Neural progenitor cell (in vitro differentiated cells): ENCODE measurements around the gene LRRTM4. TPM values are rescaled to one million over a fixed set of nuclear protein-coding genes. Genes with fewer than 3 reads are reported as not detected.
A peak's percentile ranks its signal among the peaks of the same experiment; 100 is the strongest.
"Not testable (repeated sequence)": the region's sequence is repeated elsewhere in the genome, so short reads cannot be mapped to it uniquely, and the experiment has no call there.

Source experiments
- DNase-seq: peaks from one replicate; pipeline ENCODE4 v3.0.0-alpha.2; 2016; ENCODE audit warnings: low spot score
- H2AFZ ChIP-seq: fragments of 200-600 bp; sonication (generic); replicated peaks from 2 replicates; pipeline ENCODE4 v1.6.1; 2016; ENCODE audit warnings: antibody characterized with exemption
- H3F3A ChIP-seq: fragments of 200-600 bp; sonication (generic); 2 replicates; pipeline ENCODE4 v1.6.1; 2016; ENCODE audit warnings: antibody characterized with exemption, low read depth
- H3K27ac ChIP-seq: fragments of 200-600 bp; sonication (generic); 2 replicates; pipeline ENCODE4 v1.5.1; 2016; ENCODE audit warnings: mild to moderate bottlenecking
- H3K27me3 ChIP-seq: fragments of 200-600 bp; sonication (generic); 2 replicates; pipeline ENCODE4 v1.6.1; 2016; ENCODE audit warnings: mild to moderate bottlenecking, moderate library complexity
- H3K36me3 ChIP-seq: fragments of 200-600 bp; sonication (generic); 2 replicates; pipeline ENCODE4 v1.5.1; 2016
- H3K4me1 ChIP-seq: fragments of 200-600 bp; sonication (generic); 2 replicates; pipeline ENCODE4 v1.6.1; 2016; ENCODE audit warnings: mixed run types
- H3K4me2 ChIP-seq: fragments of 200-600 bp; sonication (generic); 2 replicates; pipeline ENCODE4 v1.6.1; 2016
- H3K4me3 ChIP-seq: fragments of 200-600 bp; sonication (generic); 2 replicates; pipeline ENCODE4 v1.5.1; 2016
- H3K79me2 ChIP-seq: fragments of 200-600 bp; sonication (generic); 2 replicates; pipeline ENCODE4 v1.6.1; 2016; ENCODE audit warnings: low read depth
- H3K9ac ChIP-seq: fragments of 200-600 bp; sonication (generic); 2 replicates; pipeline ENCODE4 v1.6.1; 2016
- H3K9me3 ChIP-seq: fragments of 200-600 bp; sonication (generic); 2 replicates; pipeline ENCODE4 v1.5.1; 2016; ENCODE audit warnings: low read depth
- H4K20me1 ChIP-seq: fragments of 200-600 bp; sonication (generic); 2 replicates; pipeline ENCODE4 v1.6.1; 2016; ENCODE audit warnings: low read depth
- H3K27ac Mint-ChIP-seq: 3 replicates; pipeline ENCODE4 v1.8.0; 2021; ENCODE audit warnings: mixed read lengths
- H3K27me3 Mint-ChIP-seq: 2 replicates; pipeline ENCODE4 v1.8.0; 2022; ENCODE audit warnings: low read depth, mild to moderate bottlenecking, inconsistent platforms, moderate library complexity, mixed read lengths; ENCODE audit not compliant: insufficient read depth
- H3K36me3 Mint-ChIP-seq: 3 replicates; pipeline ENCODE4 v1.8.0; 2021; ENCODE audit warnings: mixed read lengths
- H3K4me1 Mint-ChIP-seq: 3 replicates; pipeline ENCODE4 v1.8.0; 2021; ENCODE audit warnings: mixed read lengths
- H3K4me3 Mint-ChIP-seq: 3 replicates; pipeline ENCODE4 v1.8.0; 2021; ENCODE audit warnings: mild to moderate bottlenecking, moderate library complexity, mixed read lengths
- H3K9me3 Mint-ChIP-seq: 3 replicates; pipeline ENCODE4 v1.8.0; 2020; ENCODE audit warnings: mixed read lengths
- EZH2 ChIP-seq: fragments of 200-600 bp; sonication (generic); IDR thresholded peaks from 2 replicates; pipeline ENCODE4 v1.6.1; 2017; ENCODE audit warnings: antibody characterized with exemption, mild to moderate bottlenecking, moderate library complexity
- EZH2phosphoT487 ChIP-seq: fragments of 200-600 bp; sonication (generic); IDR thresholded peaks from 2 replicates; pipeline ENCODE4 v1.6.1; 2017; ENCODE audit warnings: antibody characterized with exemption
- total RNA-seq: library from RNA; depleted of rRNA; stranded (reverse); fragments of >200 nt; gene quantifications from 2 replicates; pipeline ENCODE4 v1.2.3, GENCODE V29; 2015; ENCODE audit warnings: low replicate concordance
- TF ChIP-seq, protein P1 (sequence below): fragments of 200-600 bp; sonication (generic); IDR thresholded peaks from 2 replicates; pipeline ENCODE4 v1.5.1; 2017; ENCODE audit warnings: antibody characterized with exemption, mild to moderate bottlenecking

The LRRTM4 gene
- total RNA-seq, 1 donor from 2014 or later: 20.4 TPM

DNA sequence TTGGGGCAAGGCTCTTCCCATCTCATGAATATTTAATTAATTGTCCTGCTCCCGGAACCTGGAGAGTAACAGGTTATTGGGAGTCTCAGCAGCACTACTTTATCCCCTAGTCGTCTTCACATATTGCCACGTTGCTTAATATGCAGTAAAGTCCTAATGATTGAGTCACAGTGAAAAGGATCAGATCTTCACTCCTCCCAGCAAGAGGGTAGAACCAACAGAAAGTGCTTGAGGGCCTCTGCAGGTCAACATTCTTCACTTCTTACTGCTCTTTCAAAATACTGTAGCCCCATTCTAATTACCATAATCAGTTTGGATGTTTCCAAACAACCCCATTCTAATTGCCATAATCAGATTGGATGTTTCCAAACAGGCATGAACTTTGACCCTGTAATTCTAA lies 801.0 kb downstream of the LRRTM4 start:
- H4K20me1 ChIP-seq: no peaks in the 10 kb centered on the region
- no peaks in the 10 kb centered on the region for H3K79me2 ChIP-seq
- no peak overlapping the region for H3K4me2 ChIP-seq
- H3K27ac ChIP-seq: no peak overlapping the region
- no peak for DNase-seq
- Mint-ChIP-seq H3K27me3 (no peaks in the 10 kb centered on the region), H3K9me3 (no peaks in the 10 kb centered on the region), H3K4me3 (no peak overlapping the region), H3K27ac (no peak overlapping the region), H3K36me3 (no peaks in the 10 kb centered on the region), H3K4me1 (no peaks in the 10 kb centered on the region)
- TF ChIP-seq EZH2phosphoT487: no peak
- no peaks in the 10 kb centered on the region for H3F3A ChIP-seq
- no peaks in the 10 kb centered on the region for H3K4me1 ChIP-seq
- H3K36me3 ChIP-seq: no peaks in the 10 kb centered on the region
- no peaks in the 10 kb centered on the region for H3K27me3 ChIP-seq
- no peak overlapping the region for H3K4me3 ChIP-seq
- no peak overlapping the region for H3K9ac ChIP-seq
- H2AFZ ChIP-seq: no peak overlapping the region
- H3K9me3 ChIP-seq: no peaks in the 10 kb centered on the region

DNA sequence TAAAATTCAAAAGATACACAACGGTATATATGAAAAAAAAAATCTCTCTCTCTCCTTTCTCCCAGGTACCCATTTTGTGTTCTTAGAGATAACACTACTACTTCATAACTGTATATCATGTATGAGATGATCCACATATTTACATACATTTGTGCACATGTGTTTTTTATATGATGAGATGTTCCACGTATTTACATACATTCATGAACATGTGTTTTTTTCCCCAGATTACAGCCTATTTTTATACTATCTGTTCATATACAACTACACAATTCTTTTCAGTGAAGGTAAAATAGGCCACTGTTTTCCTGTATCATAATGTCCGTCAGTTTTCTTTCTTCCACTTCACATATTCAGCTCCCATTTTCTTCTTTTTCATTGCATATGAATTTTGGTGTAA lies 808.9 kb downstream of the LRRTM4 start:
- Mint-ChIP-seq H3K9me3 (no peaks in the 10 kb centered on the region), H3K4me1 (peaks cover 3% of the 10 kb centered on the region), H3K27ac (no peak overlapping the region), H3K27me3 (no peaks in the 10 kb centered on the region), H3K4me3 (no peak overlapping the region), H3K36me3 (no peaks in the 10 kb centered on the region)
- Histone ChIP-seq H3K79me2 (no peaks in the 10 kb centered on the region), H3K4me2 (no peak overlapping the region), H2AFZ (no peak overlapping the region), H3K27ac (no peak overlapping the region), H3K9me3 (no peaks in the 10 kb centered on the region), H3K9ac (no peak overlapping the region), H4K20me1 (no peaks in the 10 kb centered on the region), H3F3A (peaks cover 3% of the 10 kb centered on the region), H3K4me3 (no peak overlapping the region), H3K4me1 (peaks cover 8% of the 10 kb centered on the region), H3K27me3 (no peaks in the 10 kb centered on the region), H3K36me3 (no peaks in the 10 kb centered on the region)
- TF ChIP-seq EZH2phosphoT487: no peak
- no peak for TF ChIP-seq EZH2
- TF ChIP-seq, protein P1, sequence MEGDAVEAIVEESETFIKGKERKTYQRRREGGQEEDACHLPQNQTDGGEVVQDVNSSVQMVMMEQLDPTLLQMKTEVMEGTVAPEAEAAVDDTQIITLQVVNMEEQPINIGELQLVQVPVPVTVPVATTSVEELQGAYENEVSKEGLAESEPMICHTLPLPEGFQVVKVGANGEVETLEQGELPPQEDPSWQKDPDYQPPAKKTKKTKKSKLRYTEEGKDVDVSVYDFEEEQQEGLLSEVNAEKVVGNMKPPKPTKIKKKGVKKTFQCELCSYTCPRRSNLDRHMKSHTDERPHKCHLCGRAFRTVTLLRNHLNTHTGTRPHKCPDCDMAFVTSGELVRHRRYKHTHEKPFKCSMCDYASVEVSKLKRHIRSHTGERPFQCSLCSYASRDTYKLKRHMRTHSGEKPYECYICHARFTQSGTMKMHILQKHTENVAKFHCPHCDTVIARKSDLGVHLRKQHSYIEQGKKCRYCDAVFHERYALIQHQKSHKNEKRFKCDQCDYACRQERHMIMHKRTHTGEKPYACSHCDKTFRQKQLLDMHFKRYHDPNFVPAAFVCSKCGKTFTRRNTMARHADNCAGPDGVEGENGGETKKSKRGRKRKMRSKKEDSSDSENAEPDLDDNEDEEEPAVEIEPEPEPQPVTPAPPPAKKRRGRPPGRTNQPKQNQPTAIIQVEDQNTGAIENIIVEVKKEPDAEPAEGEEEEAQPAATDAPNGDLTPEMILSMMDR: no peak
- no peak for DNase-seq

DNA sequence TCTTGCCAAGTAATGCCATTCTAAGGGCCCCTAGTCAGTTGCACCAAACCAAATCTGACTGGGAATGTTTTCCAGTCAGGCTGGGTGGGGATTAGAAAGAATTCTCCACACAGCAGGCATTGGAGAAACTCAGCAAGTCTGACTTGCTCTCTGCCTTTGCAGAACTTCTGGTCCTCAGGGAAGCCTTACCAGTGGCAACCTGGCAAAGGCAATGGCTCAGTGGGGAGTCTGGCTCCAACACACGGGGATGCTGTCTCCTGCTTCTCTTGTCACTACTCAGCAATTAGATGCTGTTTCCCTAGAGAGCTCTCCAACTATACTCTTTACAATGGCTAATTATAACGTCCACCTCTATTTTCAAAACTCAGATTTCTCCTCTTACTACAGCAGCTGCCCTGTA lies 810.7 kb downstream of the LRRTM4 start:
- Mint-ChIP-seq H3K27me3 (no peaks in the 10 kb centered on the region), H3K27ac (no peak overlapping the region)
- no peak for TF ChIP-seq EZH2
- TF ChIP-seq, protein P1: no peak
- no peak for TF ChIP-seq EZH2phosphoT487

DNA sequence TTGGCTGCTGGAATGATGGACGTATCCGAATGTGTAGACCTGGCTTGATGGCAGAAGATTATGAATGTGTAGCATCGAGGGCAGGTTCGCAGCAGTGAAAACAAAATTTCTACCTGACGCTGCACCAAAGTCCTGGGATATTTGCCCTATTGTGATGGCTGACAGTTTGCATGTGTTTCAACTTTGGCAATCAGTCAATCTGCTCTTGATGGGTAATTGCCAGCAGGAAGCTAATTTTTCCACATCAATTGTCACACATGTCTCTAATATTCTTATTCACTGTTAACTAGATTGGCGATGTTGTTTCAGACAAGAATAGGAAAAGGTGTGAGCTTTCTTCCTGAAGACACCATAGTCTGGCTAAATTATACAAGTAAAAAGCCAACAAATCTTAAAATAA lies 821.3 kb downstream of the LRRTM4 start:
- Mint-ChIP-seq H3K4me1 (no peaks in the 10 kb centered on the region), H3K4me3 (no peak overlapping the region), H3K27me3 (peaks cover 3% of the 10 kb centered on the region), H3K9me3 (no peaks in the 10 kb centered on the region), H3K27ac (no peak overlapping the region), H3K36me3 (no peaks in the 10 kb centered on the region)
- no peak overlapping the region for H3K9ac ChIP-seq
- no peaks in the 10 kb centered on the region for H3K4me1 ChIP-seq
- no peak overlapping the region for H3K4me3 ChIP-seq
- no peak for DNase-seq
- no peaks in the 10 kb centered on the region for H4K20me1 ChIP-seq
- H3K27ac ChIP-seq: no peak overlapping the region
- no peak overlapping the region for H3K4me2 ChIP-seq
- H3K79me2 ChIP-seq: no peaks in the 10 kb centered on the region
- TF ChIP-seq, protein P1: no peak
- no peaks in the 10 kb centered on the region for H3K9me3 ChIP-seq
- H3K27me3 ChIP-seq: no peaks in the 10 kb centered on the region
- H3K36me3 ChIP-seq: no peaks in the 10 kb centered on the region
- H2AFZ ChIP-seq: no peak overlapping the region
- no peaks in the 10 kb centered on the region for H3F3A ChIP-seq

More for the DNA sequence above, 810.7 kb downstream of the LRRTM4 start:
- H3K79me2 ChIP-seq: no peaks in the 10 kb centered on the region
- peaks cover 8% of the 10 kb centered on the region for H3K4me1 ChIP-seq
- no peak overlapping the region for H3K4me3 ChIP-seq
- H3K27ac ChIP-seq: no peak overlapping the region
- H3K9ac ChIP-seq: no peak overlapping the region
- Mint-ChIP-seq H3K4me3 (no peak overlapping the region), H3K36me3 (no peaks in the 10 kb centered on the region), H3K9me3 (no peaks in the 10 kb centered on the region), H3K4me1 (peaks cover 3% of the 10 kb centered on the region)
- no peaks in the 10 kb centered on the region for H3K36me3 ChIP-seq
- H4K20me1 ChIP-seq: no peaks in the 10 kb centered on the region
- peaks cover 3% of the 10 kb centered on the region for H3F3A ChIP-seq
- no peak overlapping the region for H2AFZ ChIP-seq
- peak; percentile 29 for DNase-seq
- no peaks in the 10 kb centered on the region for H3K9me3 ChIP-seq
- peak overlapping the region; percentile 27 for H3K4me2 ChIP-seq
- H3K27me3 ChIP-seq: no peaks in the 10 kb centered on the region

DNA sequence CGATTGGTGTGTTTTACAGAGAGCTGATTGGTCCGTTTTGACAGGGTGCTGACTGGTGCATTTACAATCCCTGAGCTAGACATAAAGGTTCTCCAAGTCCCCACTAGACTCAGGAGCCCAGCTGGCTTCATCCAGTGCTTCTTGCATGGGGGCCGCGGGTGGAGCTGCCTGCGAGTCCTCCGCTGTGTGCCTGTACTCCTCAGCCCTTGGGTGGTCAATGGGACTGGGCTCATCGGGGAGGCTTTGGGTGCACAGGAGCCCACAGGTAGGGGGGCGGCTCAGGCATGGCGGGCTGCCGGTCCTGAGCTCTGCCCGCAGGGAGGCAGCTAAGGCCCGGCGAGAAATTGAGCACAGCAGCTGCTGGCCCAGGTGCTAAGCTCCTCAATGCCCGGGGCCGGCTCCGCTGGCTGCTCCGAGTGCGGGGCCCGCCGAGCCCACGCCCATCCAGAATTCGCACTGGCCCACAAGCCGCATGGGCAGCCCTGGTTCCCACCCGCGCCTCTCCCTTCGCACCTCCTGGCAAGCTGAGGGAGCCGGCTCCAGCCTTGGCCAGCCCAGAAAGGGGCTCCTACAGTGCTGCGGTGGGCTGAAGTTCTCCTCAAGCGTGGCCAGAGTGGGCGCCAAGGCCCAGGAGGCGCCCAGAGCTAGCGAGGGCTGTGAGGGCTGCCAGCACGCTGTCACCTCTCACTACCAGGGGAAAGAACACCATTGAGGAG lies 824.0 kb downstream of the LRRTM4 start:
- not testable (repeated sequence) for DNase-seq, H3K9ac ChIP-seq, H3F3A ChIP-seq, H3K9me3 ChIP-seq, H3K27me3 ChIP-seq, H3K4me2 ChIP-seq, H2AFZ ChIP-seq, H3K79me2 ChIP-seq, H4K20me1 ChIP-seq, H3K27ac ChIP-seq, H3K27ac Mint-ChIP-seq, H3K27me3 Mint-ChIP-seq, H3K36me3 ChIP-seq, H3K4me3 ChIP-seq, H3K9me3 Mint-ChIP-seq, H3K4me1 ChIP-seq, H3K4me3 Mint-ChIP-seq, H3K36me3 Mint-ChIP-seq, H3K4me1 Mint-ChIP-seq
